G401 (cell line): ENCODE results near the gene MYL12B. TPM values are rescaled to one million over a fixed set of nuclear protein-coding genes. Genes with fewer than 3 reads are reported as not detected.

Source experiments
- DNase-seq: peaks from one replicate; pipeline ENCODE4 v3.0.0-alpha.2; 2015; ENCODE audit warnings: low spot score
- in situ Hi-C: cut with HindIII; loops from 2 replicates; pipeline ENCODE4 v1.10.0; 2016; ENCODE audit warnings: low sequenced_read_pairs, mixed read lengths
- total RNA-seq: library from RNA; depleted of rRNA; stranded (reverse); fragments of >200 nt; shearing (Covaris generic); gene quantifications from 2 replicates; pipeline ENCODE4 v1.2.3, GENCODE V29; 2014

Gene MYL12B
- total RNA-seq, 1 experiment from 2014 or later: 820 TPM

DNA sequence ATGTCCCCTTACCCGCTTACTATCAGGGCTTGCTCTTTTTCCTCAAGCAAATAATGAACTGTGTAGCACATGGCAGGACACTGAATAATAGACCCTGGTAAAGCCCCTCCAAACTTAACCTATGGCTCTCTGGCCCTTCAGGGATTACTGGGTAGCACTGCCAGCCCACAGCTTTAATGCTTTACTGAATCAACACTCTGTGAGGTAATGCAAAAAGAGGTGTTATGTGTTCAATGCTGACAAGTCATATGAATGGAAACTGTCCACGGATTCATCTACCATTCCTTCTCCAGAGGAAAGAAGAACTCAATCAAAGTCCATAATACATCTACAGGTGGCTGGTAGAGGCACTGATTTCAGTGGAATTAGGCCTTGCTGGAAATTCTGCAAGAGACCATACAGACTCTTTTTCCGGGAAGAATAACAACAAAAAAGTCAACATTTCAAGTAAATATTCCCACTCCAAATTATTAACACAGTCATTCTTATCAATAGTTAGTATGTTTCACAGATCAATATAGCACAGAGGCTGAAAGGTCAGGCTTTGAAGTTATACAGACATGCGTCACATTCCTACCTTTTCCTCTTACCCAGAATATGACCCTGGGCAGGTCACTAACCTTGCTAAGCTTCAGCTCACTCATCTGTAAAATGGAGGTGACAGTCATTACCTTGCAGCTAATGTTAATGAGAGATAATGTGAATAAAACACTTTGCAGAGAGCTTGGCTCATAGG lies 28.3 kb upstream of the MYL12B start:
- in situ Hi-C loops: no loop called here
- DNase-seq: no peak

DNA sequence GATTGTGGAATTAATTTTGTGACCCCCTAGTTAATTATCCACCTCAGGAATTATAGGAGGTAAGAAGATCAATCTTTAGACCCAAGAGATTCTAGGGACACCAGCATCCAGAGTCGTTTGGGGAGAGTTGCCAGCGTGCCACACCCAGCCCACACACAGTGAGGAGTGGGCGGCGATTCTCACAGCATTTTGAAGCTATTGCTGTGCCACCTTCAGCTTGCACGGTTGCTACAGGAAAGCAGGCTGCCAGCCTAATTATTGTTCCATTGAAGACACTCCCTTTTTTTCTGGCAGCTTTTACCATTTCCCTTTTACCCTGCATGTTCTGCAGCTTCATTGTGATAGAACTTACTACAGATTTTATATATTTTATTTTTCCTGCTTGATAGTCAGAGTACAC lies 27.5 kb upstream of the MYL12B start:
- in situ Hi-C loops: no loop called here
- no peak for DNase-seq

DNA sequence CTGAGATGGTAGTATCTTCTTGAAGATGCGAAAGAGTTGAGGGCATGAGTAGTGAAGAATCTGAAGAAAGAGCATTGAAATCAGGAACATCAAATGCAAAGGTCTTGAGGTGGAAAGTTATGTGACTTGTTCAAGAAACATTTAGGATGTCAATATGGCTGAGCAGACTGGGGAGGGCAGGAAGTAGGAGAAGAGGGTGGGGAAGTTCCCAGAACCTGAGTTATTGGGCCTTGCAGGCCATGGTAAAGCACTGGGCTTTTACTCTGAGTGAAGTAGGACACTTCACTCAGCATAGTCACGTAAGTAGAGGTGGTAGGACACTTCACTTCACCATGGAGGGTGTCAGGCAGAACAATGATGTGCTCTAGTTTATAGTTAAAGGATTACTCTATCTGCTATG lies 26.1 kb upstream of the MYL12B start:
- in situ Hi-C loops: no loop called here
- no peak for DNase-seq

DNA sequence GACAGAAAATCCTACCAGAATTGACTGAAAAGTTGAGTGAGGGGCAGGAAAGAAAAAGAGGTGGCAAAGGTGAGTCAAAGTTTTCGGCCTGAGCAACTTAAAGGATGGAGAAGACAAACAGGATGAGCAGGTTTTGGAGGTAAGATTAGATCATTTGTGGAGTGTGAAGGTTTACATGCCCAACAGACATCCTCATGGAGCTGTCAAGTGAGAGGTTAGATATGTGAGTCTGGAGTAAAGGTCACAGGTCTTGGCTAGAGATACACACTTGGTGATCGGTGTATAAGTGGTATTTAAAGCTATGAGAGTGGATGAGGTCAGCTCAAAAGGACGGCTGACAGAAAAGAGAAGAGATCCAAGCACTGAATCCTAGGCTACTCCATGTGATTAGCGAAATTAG lies 25.5 kb upstream of the MYL12B start:
- no peak for DNase-seq
- in situ Hi-C loops: no loop called here

DNA sequence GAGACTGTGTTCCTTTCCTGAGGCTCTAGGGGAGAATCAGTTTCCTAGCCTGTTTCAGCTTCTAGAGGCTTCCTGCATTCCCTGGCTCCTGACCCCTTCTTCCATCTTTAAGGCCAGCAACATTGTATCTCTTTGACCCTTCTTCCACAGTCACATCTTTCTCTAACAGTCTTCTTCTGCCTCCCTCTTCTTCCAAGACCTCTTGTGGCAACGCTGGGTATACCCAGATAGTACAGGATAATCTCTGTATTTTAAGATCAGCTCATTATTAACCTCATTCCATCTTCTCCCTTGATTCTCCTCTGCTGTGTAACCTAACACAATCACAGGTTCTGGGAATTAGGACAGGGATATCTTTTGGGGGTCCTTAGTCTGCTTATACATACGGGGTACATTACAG lies 23.2 kb upstream of the MYL12B start:
- DNase-seq: no peak
- in situ Hi-C loops: no loop called here

- in situ Hi-C loops: no loop called here
- no peak for DNase-seq
Observed at GRCh38 chr18:3245185-3245564, 16.8 kb upstream of the MYL12B start.

GRCh38 chr18:3245853-3246634 lies 15.9 kb upstream of the MYL12B start:
- DNase-seq: peak; percentile 87
- in situ Hi-C loops: no loop called here

- DNase-seq: no peak
- in situ Hi-C loops: no loop called here
Observed at GRCh38 chr18:3246635-3247239, 15.2 kb upstream of the MYL12B start.

DNA sequence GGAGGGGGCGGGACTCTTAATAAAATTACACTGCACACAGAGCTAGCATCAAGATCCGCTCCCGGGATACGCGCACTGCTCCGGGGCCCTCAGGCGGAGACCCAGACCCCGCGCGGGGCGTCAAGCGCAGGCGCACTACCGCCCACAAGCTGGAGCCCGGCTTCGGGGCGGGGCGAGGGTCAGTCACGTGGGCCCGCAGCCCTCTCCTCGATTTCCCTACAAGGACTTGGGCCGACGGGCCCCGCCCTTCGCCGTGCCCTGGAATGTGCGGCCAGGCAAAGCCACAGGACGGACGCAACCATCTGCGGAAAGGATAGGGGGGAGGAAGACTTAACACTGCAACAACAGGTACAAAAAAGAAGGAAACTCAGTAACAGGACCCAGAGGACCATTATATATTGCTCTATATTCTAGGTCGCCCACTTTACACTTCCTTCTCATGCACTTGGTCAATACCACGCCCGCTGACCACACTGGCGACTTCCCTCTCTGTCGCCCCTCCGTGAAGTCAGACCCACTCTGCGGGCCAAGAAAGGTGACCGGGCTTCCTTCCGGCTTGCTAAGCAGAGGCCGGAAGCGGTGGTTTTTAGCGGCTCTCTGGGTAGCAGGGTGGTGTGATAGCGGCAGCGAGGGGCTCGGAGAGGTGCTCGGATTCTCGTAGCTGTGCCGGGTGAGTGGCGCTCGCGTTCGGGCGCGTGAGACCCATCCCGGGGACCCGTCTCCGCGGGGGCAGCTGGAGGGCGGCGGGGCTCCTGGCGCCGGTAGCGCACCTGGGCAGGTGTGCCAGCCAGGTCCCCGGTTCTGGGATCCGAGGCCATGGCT lies 14.5 kb upstream of the MYL12B start, which contains the start of gene MYL12A:
Gene MYL12A (plus strand): TSS at position 562 of the 822 bp plus-strand sequence. CDS start 5,447 bp downstream, outside the sequence.
- in situ Hi-C loops: no loop called here
- DNase-seq: peak; percentile 96

- peak; percentile 18 for DNase-seq
- in situ Hi-C loops: no loop called here
Observed at GRCh38 chr18:3248062-3248657, 13.8 kb upstream of the MYL12B start.

DNA sequence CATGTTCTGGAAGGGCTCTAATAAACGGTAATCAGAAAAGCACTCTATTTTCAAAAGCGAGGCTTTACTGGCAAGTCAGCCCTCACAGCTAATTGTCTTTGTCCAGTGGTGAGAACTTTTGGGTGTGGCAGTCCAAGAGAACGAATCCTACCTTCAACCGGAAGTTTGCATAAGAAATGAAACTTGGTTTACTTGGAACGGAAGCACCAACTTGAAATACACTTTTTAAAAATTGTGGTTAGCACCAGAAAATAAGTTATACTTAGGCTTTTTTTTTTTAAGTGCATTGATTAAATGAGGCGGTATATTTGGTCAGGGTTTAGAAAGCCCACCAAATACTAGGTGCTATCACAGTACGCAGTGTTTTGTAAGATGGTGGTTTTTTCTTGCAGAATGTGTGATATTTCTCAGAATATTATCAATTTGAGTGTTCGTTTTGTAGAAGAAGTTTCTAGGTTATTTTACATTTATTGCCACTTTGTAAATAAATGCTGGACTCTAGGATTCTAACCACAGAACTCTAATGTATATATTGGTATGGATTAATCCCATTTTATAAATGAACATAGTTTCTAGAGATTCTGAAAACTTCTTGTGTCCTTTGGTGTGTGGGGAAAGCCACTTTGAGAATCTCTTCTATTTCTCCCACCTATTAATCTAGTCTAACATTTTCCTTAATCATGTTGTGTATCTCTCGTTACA lies 13.1 kb upstream of the MYL12B start:
- in situ Hi-C loops: no loop called here

DNA sequence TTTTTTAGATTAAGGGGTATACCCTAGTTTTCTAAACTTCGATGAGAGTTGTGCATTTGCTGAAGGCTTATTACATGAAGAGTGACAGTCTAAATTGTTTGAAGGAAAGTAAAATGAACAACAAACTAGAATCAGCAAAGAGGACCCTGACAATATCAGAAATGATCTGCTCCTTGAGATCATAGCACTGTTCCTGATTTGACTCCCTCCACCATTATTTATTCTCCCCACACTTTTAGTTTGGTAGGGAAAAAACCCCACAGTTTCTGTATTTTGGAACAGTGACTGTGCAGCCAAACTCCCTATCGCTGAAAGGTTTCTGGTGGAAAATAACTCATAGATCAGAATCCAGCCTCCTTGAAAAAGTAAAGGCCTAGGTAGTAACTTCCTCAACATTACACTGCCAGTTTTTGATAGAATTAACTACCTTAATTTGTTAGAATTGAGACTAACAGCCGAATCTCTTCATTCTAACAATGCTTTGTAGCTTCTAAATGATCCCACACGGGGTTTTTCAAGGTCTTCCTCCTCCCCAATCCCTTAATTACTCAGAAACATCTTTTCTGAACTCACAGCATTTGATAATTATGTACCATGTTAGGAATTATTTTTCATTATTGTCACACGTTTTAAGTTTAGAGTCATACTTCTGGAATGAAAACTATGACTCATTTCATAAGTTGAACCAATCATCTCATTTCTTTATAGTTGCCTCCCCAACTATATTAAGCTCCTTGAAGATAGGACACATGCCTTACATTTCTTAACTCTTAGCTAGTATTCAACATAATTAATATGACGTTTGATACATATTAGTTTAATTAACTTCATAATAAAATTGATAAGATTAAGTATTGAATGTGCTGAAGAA lies 11.5 kb upstream of the MYL12B start:
- no peak for DNase-seq
- in situ Hi-C loops: no loop called here

More for the DNA sequence above, 13.1 kb upstream of the MYL12B start:
- DNase-seq: no peak

DNA sequence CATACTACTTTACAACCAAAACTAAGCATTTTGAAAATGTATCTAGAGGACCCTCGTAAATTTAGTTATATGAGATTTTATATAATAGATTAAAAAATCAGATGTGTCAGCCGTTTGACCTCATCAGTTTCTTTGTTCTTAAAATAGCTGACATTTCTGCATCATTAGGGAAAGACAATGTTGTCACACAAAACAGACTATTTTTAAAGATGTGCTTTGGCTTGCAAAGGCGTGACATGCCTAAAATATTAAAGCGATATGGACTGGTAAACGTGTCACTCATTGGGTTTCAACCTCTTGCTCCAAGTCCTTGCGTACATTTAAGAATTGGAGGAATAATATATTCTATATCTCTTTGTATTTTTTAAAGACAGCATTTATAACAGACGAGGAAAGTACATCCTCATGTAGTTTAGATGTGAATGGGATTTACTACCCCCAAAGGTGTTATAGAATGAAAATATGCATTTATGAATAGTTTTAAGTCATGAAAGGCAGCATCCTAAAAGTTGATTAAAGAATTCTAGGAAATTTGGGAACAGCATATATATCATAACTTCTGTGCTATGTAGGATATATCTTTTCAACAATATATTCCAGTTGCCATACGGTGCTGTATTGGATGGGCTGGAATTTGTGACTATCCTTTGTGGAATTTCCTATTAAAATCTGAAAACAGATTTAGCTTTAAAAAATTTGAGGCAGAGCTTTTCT lies 10.5 kb upstream of the MYL12B start:
- in situ Hi-C loops: no loop called here
- DNase-seq: no peak

- in situ Hi-C loops: no loop called here
- no peak for DNase-seq
Observed at GRCh38 chr18:3251963-3252277, 10.0 kb upstream of the MYL12B start.

GRCh38 chr18:3252843-3253242 lies 9.1 kb upstream of the MYL12B start:
- in situ Hi-C loops: no loop called here

DNA sequence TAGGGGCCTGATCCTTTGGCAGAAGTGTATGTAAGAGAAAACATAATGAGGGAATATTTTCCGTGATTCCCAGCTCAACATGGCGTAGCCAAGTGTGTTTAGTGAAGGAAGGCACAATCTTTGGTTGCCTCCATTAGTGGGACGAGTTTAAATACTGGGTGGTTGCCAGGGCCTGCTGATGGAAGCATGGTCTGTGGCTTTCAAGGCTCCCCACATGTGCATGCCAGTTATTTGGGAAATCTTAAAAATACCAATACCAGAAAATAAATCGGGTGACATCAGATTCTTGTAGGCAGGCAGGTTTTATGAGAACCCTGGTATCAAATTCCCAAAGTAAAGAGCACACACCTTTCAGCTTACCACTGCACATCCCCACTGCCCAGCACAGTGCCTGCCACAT lies 7.2 kb upstream of the MYL12B start:
- DNase-seq: no peak
- in situ Hi-C loops: no loop called here

More at GRCh38 chr18:3252843-3253242, 9.1 kb upstream of the MYL12B start:
- DNase-seq: no peak

DNA sequence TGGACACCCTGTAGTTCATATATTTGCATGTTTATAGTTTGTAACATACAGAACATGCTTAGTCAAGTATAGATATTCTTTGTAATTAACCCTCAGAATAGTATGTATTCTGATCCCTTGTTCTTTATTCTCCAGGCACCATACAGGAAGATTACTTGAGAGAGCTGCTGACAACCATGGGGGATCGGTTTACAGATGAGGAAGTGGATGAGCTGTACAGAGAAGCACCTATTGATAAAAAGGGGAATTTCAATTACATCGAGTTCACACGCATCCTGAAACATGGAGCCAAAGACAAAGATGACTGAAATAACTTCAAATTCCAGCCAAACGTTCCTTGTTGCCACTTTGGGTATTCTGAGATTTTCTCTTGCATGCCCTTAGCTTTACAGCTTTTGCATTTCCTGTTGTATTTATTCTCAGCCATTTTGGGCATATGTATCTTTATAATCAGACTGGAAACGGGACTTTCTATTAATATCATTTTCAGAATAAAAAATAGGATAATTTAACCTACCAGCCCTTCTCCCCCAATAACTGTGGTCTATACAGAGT lies 6.2 kb upstream of the MYL12B start:
- in situ Hi-C loops: no loop called here
- no peak for DNase-seq
